Left ventricle myocardium inferior (tissue), 1 donor: ENCODE measurements around the gene ROGDI. TPM values are rescaled to one million over a fixed set of nuclear protein-coding genes. Genes with fewer than 3 reads are reported as not detected.

Source experiments
- DNase-seq: peaks from one replicate; pipeline ENCODE4 v3.0.0-alpha.2; 2020
- H3K27ac ChIP-seq: fragments of 200-600 bp; replicated peaks from 2 replicates; pipeline ENCODE4 v1.8.0; 2021
- H3K27me3 ChIP-seq: fragments of 200-600 bp; 2 replicates; pipeline ENCODE4 v1.8.0; 2021; ENCODE audit warnings: low read depth
- H3K36me3 ChIP-seq: fragments of 200-600 bp; 2 replicates; pipeline ENCODE4 v1.8.0; 2021
- H3K4me1 ChIP-seq: fragments of 200-600 bp; 2 replicates; pipeline ENCODE4 v1.8.0; 2021
- H3K4me3 ChIP-seq: fragments of 200-600 bp; 2 replicates; pipeline ENCODE4 v1.8.0; 2021; ENCODE audit warnings: mild to moderate bottlenecking, moderate library complexity
- H3K9me3 ChIP-seq: fragments of 200-600 bp; replicated peaks from 2 replicates; pipeline ENCODE4 v1.8.0; 2021
- intact Hi-C: fragments of 100-400 bp; cut with micrococcal nuclease; formaldehyde crosslinking; loops from one replicate; pipeline ENCODE4 v1.11.0; 2022
- total RNA-seq: library from RNA; stranded (reverse); fragmentation: NEBNext Ultra II Directional; extraction: Animal tissue kit (Norgen Biotek cat#: 25700); gene quantifications from one replicate; pipeline ENCODE4 v1.2.1, GENCODE V29; 2021
- TF ChIP-seq, protein P1 (sequence below): fragments of 200-600 bp; IDR thresholded peaks from 2 replicates; pipeline ENCODE4 v1.8.0; 2021; ENCODE audit warnings: antibody characterized with exemption, mild to moderate bottlenecking, borderline replicate concordance
- donor health status: DM: no; HTN: yes; CAD: no; lungs with severe emphysema.

The ROGDI gene
- total RNA-seq, 1 donor from 2014 or later: 97.4 TPM

DNA sequence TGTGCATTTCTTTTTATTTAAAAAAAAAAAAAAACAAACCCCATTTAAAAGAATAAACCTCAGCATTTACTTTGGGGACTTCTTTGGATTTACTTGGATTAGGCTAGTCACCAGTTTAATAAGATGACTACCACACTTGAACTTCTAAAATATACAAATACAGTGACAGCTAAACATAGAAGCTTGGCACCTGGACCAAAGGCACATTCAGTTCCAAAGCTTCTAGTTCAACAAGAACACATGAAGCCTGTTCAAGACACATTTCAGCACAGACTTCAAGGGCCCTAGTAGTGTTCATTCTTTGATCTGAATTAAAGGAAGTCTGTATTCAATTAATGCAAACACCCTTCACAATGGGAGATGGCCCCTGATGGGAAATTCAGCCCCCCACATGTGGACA lies 11.6 kb upstream of the ROGDI start:
- H3K4me3 ChIP-seq: peak overlapping the region; percentile 17
- H3K4me1 ChIP-seq: peaks cover 30% of the 10 kb centered on the region
- no peaks in the 10 kb centered on the region for H3K9me3 ChIP-seq
- TF ChIP-seq, protein P1, sequence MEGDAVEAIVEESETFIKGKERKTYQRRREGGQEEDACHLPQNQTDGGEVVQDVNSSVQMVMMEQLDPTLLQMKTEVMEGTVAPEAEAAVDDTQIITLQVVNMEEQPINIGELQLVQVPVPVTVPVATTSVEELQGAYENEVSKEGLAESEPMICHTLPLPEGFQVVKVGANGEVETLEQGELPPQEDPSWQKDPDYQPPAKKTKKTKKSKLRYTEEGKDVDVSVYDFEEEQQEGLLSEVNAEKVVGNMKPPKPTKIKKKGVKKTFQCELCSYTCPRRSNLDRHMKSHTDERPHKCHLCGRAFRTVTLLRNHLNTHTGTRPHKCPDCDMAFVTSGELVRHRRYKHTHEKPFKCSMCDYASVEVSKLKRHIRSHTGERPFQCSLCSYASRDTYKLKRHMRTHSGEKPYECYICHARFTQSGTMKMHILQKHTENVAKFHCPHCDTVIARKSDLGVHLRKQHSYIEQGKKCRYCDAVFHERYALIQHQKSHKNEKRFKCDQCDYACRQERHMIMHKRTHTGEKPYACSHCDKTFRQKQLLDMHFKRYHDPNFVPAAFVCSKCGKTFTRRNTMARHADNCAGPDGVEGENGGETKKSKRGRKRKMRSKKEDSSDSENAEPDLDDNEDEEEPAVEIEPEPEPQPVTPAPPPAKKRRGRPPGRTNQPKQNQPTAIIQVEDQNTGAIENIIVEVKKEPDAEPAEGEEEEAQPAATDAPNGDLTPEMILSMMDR: no peak
- no peak for DNase-seq
- intact Hi-C loops: no loop called here
- H3K27ac ChIP-seq: peak overlapping the region; percentile 93
- H3K27me3 ChIP-seq: no peaks in the 10 kb centered on the region
- peaks cover 98% of the 10 kb centered on the region for H3K36me3 ChIP-seq

- TF ChIP-seq, protein P1: no peak
- Histone ChIP-seq H3K27me3 (no peaks in the 10 kb centered on the region), H3K9me3 (no peaks in the 10 kb centered on the region), H3K4me3 (peak overlapping the region; percentile 3), H3K36me3 (peaks cover 99% of the 10 kb centered on the region), H3K4me1 (peaks cover 28% of the 10 kb centered on the region), H3K27ac (peak overlapping the region; percentile 93)
- intact Hi-C loops: no loop called here
- no peak for DNase-seq
These were observed 11.0 kb upstream of the ROGDI start for GRCh38 chr16:4813251-4814003.

DNA sequence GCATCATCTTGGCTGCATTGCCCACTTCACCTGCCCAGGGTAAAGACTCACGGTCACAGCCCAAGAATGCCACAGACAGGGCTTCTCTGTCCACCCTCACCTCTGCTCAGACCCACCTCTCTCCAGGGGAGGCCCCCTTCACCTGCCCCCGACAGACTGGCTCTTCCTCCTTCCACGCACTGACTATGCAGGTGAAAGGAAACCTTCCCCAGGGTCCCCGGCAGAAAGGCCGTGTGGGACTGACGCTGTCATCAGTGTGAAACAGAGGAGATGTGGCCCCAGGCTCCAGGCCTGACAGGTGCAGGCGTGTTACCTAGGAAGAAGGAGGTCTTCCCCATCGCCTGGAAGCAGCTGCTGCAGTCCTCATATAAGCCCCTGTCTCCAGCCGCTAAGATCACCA lies 9.3 kb upstream of the ROGDI start:
- no peak for DNase-seq
- Histone ChIP-seq H3K36me3 (peaks cover 97% of the 10 kb centered on the region), H3K27ac (peak overlapping the region; percentile 93)

GRCh38 chr16:4811242-4811641 lies 8.8 kb upstream of the ROGDI start:
- H3K27me3 ChIP-seq: no peaks in the 10 kb centered on the region
- peak overlapping the region; percentile 93 for H3K27ac ChIP-seq
- H3K4me3 ChIP-seq: no peak overlapping the region
- TF ChIP-seq, protein P1: no peak
- H3K4me1 ChIP-seq: peaks cover 28% of the 10 kb centered on the region
- peaks cover 97% of the 10 kb centered on the region for H3K36me3 ChIP-seq
- H3K9me3 ChIP-seq: no peaks in the 10 kb centered on the region
- no peak for DNase-seq
- intact Hi-C loops: no loop called here

More for the DNA sequence above, 9.3 kb upstream of the ROGDI start:
- TF ChIP-seq, protein P1: no peak
- no peaks in the 10 kb centered on the region for H3K9me3 ChIP-seq
- no peaks in the 10 kb centered on the region for H3K27me3 ChIP-seq
- no peak overlapping the region for H3K4me3 ChIP-seq
- intact Hi-C loops: no loop called here
- H3K4me1 ChIP-seq: peaks cover 28% of the 10 kb centered on the region

DNA sequence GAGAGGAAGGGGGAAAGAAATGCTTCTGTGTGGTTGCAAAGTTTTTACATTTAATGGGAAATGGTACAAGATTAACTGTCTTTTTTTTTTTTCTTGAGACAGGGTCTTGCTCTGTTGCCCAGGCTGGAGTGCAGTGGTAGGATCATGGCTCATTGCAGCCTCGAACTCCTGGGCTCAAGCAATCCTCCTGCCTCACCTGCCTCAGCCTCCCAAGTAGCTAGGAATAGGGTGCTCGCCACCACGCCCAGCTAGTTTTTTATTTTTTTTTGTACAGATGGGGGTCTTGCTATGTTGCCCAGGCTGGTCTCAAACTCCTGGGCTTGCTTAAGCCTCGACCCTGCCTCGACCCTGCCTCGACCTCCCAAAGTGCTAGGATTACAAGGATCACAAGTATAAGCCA lies 3.8 kb upstream of the ROGDI start:
- intact Hi-C loops: no loop called here
- no peak for DNase-seq
- Histone ChIP-seq H3K27me3 (no peaks in the 10 kb centered on the region), H3K9me3 (no peaks in the 10 kb centered on the region), H3K4me3 (no peak overlapping the region), H3K36me3 (peaks cover 69% of the 10 kb centered on the region), H3K4me1 (peaks cover 43% of the 10 kb centered on the region), H3K27ac (peak overlapping the region; percentile 95)
- TF ChIP-seq, protein P1: no peak
